CD1c-positive myeloid dendritic cell (primary cell): ENCODE data around the gene PCYT1A.
"Not testable (repeated sequence)": the region's sequence is repeated elsewhere in the genome, so short reads cannot be mapped to it uniquely, and the experiment has no call there.

Experiments used
- DNase-seq: peaks from one replicate; pipeline ENCODE4 v3.0.0-alpha.2; 2016; ENCODE audit errors: extremely low spot score

Gene PCYT1A

DNA sequence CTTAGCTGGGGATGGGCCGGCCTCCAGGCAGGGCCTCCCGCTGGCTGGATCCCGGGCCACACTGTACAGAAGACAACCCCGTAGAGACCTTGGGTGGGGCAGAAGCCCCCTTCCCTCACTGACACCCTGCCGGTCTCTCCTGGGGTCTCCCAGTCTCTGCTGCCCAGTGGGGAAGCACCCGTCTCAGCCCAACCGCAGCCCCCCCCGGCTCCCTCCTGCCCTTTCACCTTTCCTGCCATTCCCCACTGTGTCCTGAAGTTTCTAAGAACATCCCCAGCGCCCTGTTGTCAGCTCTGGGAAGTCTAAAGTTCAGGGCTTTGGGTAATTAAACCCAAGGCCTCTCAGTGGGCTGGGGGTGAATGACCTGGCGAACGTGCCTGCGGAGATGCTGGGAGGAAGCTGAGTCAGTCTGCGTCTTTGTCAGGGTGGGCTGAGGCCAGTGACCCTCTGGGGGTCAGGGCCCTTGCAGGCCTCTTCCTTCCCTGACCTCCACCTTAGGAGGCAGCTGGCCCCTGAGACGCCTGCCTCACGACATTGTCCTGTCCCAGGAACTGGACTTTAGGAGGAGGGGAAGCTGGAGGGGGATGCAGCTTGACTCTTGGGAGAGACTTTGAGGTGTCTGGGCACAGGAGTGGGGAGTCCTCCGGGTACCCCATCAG is 72.6 kb downstream of the PCYT1A start:
- DNase-seq = no peak

DNA sequence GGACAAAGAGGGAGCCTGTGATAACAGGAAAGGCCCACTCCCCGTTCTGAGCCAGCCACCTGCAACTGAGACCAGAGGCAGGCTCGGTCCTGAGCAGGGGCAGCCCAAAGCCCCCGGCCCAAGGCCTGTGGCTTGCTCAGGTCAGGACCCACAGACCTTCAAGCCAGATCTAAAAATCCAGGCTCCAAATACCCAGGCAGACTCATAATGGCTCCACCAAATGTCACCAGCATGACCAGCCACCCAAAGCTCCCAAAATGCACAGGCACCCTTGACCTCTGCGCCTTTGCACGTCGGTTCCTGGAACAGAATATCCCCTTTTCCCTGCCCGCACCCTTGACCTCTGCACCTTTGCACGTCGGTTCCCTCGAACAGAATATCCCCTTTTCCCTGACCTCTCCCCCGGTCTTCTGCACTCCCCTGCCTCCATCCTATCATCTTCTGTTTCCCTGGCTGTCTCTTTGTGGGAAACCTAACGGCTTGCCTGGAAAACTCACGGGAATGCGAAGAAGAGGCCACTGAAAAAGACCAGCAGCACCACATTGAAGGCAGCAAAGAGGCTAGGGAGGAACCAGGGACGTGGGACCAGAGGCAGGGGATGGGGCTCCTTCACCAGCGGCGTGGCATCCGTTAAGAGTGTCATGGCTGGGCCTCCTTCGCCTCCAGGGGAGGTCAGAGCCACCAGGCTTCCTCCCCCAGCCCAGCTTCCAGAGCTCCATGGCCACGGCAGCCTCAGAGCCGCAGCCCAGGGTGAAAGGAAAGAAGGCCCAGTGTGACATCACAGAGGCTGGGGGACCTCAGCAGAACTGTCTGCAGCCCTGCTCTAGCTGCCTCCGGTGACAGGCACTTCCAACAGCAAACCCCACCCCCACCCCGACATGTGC is 76.6 kb downstream of the PCYT1A start, which contains the start of gene ZDHHC19:
TSS of gene ZDHHC19 (minus strand) at position 728 of the 884 bp plus-strand sequence. CDS start at position 643, 85 bp downstream.
- DNase-seq = no peak

DNA sequence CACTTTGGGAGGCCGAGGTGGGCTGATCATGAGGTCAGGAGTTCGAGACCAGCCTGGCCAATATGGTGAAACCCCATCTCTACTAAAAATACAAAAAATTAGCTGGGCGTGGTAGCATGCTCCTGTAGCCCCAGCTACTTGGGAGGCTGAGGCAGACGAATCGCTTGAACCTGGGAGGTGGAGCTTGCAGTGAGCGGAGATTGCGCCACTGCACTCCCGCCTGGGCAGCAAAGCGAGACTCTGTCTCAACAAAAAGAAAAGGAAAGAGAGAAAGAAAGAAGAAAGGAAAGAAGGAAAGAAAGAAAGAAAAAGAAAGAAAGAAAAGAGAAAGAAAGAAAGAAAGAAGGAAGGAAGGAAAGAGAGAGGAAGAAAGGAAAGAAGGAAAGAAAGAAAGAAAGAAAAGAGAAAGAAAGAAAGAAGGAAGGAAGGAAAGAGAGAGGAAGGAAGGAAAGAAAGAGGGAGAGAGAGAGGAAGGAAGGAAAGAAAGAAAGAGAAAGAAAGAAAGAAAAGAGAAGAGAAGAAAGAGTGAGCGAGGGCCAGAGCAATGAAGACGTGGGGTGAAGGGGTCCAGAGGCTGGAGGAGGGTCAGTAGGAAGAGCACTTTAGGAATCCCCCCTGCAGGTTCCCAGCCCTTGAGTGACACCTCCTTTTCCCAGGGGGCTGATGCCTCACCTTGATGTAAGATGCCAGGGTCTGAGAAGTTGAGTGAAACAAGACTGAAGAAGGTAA is 77.4 kb downstream of the PCYT1A start:
- not testable (repeated sequence) for DNase-seq

DNA sequence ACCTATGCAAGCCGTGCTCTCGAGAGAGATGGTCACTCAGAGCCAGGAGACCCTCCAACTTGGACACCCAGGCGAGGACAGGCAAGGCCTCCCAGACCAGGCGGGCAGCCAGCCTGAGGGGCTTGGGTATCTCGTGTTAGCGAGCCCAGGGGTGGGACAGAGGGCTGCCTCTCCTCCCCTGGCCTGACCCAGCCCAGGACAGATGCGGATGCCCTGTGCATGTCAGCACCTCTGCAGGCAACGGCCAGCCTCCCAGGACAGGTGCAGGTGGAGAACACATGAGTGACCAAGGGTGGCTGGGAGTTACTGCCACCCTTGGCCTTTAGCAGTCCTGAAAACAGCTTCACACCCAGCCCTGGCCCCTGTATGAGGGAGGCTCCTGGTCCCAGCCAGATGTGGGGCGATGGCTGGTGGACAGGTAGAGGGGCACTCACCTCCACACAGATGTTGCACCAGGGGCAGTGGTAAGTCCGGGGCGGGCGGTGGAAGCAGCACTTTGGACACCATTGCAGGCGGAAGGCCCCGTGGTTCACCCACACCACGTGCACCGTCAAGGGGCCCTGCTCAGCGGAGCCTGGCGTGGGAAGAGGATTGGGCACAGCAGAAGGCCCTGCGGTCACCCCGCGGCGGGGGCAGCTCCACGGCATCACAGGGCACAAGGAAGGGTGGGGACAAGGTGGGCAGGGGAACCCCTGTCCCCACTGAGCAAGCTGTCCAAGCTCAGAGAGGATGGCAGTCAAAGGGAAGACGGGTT is 78.4 kb downstream of the PCYT1A start:
- no peak for DNase-seq

DNA sequence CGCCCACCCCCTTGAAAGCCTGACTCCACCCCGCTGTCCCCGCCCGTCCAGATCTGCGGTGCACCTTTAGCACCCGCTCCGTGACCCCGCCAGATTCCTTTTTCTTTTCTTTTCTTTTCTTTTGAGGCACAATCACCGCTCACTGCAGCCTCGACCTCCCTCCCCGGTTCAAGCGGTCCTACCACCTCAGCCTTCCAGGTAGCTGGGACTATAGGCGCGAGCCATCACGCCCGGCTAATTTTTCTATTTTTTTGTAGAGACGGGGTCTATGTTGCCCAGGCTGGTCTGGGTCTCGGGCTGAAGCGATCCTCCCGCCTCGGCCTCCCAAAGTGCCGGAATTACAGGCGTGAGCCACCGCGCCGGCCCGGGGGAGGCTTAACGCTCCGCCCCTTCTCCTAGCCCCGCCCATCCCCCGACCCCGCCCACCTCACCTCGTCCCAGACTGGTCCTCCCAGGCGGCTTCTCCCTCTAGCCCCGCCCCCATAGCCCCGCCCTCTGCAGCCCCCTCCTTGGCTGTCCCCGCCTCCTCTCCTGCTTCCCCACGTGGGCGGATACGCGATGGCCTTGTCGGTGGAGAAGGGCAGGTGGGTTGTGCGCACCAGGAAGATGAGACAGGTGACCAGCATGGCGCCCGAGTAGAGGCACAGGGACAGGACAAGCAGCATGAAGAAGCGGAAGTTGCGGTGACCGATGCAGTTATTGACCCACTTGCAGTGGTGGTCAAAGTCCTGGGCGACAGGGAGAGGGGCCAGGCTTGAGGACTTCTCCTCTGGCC is 79.5 kb downstream of the PCYT1A start:
- DNase-seq = peak; percentile 69

DNA sequence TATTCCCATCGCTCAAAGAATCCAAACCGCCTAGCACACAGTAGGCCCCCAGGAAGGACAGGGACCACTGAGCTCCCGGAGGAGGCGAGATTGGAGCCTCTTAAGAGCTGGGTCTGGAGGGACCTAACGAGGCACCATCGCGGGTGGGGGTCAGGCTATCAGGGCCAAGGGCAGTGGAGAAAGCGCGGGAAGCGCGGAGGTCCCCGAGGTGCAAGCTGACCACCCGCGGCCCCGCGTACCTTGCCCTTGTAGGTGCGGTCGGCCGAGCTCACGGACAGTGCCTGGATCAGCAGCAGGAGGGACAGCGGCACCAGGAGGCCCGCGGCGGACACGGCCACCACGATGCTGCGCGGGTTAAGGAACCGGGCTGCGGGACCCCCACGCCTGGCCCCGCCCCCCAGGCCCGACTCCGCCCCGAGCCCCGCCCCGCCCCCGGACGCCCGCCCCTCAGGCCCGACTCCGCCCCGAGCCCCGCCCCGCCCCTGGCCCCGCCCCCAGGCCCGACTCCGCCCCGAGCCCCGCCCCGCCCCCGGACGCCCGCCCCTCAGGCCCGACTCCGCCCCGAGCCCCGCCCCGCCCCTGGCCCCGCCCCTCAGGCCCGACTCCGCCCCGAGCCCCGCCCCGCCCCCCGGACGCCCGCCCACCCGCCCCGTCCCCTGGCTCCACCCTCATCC is 80.2 kb downstream of the PCYT1A start:
- peak; percentile 40 for DNase-seq

DNA sequence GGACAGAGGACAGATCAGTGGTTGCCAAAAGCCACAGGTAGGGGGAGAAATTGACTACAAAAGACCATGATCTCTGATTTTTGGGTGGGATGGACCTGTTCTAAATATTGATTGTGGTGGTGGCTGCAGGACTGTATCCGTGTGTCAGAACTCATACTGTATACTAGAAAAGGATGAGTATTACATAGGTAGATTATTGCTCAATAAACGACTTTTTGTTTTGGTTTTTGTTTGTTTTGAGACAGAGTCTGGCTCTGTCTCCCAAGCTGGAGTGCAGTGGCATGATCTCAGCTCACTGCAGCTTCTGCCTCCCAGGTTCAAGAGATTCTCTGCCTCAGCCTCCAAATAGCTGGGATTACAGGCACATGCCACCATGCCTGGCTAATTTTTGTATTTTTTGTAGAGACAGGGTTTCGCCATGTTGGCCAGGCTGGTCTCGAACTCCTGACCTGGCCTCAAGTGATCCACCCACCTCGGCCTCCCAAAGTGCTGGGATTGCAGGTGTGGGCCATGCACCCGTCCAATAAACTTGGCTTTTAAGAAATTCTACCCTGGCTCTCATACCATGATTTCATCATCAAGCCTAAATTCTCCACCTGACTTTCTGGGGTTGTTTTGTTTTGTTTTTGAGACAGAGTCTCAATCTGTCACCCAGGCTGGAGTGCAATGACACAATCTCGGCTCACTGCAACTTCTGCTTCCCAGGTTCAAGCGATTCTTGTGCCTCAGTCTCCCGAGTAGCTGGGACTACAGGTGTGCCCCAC is 81.9 kb downstream of the PCYT1A start:
- DNase-seq = not testable (repeated sequence)

DNA sequence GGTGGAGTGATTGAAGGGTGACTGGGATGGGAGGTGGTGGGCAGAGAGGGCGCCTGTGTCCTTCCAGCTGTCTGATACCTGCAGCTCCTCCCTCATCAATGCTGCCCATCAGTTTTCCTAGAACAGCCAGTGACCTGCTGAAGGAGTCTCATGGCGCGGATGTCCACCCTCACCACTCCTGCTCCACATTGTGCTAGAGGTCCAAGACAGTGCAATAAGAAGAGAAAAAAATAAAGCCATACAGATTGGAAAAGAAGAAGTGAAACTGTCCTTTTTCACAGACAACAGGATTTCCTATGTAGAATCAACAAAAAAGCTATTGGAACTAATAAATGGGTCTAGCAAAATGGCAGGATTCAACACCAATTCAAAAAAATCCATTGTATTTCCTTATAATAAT is 83.7 kb downstream of the PCYT1A start:
- DNase-seq = peak; percentile 61

DNA sequence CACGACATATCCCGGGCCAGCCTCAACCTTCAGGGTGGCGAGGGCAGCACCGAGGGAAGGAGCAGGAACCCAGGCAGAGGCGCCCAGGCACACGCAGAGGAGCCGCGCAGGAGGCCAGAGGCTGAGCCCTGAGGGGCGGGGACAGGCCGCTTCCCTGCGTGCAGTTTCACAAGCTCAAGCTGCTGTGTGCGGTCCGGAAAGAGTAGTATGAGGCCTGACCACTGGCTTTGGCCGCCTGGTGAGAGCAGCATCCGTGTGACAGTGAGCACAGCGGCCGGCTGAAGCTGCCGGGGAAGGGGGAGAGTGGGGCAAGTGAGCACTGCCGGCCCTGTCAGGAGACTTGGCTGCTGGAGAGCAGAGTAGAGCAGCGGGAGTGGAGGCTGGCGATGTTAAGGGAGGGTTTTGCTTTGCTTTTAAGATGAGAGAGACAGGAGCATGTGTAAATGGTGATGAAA is 85.0 kb downstream of the PCYT1A start:
- DNase-seq = peak; percentile 73

DNA sequence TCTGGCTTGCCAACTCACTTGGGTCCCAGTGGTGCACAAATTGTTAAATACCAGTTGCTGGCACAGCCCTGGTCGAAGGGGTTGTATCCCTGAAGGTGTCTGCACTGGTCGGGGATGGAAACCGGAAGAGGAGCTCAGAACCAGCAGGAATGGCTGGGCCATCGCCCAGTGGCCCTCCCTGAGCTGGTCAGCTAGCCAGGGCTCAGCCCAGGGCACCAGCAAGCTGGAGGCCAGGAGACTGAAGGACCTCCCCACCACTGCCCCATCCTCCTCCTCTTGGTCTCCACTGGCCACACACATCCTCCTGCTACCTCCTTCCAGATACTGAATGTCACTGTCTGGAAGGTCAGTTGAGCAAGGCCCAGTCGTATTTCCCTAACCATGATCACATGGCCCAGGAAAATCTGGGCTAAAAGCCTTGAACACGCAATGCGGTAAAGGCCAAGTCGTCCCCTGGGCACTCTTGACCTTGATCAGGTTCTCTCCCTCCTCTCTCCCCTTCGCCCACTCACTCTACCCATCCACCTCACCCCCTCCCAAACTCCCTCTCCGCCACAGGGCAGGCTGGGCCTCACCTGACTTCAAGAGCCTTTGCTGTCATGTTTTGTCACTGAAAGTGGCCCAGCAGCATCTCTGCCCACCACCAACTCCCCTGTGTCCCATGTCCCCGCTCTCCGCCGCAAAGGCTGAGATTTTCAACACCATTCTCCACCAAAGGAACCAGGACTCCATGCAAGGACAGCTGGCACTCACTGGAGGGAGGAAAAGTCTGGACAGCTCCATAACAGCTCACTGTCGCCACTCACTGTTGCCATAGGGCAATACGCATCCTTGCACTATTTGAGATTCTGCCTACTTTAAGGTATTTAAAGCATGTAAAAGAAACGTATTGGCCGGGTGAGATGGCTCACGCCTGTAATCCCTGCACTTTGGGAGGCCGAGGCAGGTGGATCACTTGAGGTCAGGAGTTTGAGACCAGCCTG is 88.5 kb downstream of the PCYT1A start:
- DNase-seq = no peak

DNA sequence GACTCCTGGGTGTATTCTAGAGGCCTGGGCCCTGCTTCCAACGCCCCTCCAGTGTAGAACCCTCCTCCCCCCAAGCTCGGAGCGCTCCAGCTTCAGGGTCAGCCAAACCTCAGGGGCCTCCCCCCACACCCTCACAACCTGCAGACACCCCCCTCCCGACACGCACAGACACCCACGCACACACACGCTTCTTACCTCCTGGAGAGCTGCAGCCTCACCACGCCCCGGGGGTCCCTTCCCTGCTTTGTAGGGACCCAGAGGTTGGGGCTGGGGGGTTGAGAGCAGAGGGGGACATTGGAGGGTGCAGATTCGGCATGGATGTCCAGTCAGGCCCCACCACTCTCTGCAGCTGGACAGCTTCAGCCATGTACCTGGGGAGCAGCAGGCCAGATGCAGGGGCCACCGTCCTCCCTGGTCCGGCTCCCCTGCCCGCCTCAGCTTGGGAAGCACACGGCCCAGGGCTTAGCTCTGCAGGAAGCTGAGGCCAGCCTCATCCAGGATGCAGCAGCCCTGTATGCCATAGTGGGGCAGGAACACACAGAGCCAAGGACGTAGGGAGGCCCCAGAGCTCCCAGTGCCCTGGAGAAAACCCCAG is 89.3 kb downstream of the PCYT1A start:
- no peak for DNase-seq

DNA sequence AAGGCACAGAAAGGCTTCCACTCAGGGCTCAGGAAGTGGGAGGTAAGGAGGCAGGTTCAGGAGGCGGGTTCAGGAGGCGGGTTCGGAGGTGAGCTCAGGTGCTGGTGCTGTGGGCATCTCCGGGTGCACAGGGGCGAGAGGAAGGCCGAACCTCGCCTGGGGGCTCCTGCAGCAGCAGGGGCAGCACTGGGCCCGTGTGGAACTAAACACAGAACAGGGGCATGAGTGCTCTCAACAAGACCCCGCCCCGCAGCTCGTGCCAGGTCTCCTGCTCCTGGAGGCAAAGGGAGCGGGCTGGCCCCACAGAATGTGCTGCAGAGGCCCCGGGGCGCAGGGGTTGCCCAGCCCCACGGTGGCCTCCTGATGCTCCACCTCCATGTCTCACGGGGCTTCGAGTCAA is 90.0 kb downstream of the PCYT1A start:
- DNase-seq = no peak

DNA sequence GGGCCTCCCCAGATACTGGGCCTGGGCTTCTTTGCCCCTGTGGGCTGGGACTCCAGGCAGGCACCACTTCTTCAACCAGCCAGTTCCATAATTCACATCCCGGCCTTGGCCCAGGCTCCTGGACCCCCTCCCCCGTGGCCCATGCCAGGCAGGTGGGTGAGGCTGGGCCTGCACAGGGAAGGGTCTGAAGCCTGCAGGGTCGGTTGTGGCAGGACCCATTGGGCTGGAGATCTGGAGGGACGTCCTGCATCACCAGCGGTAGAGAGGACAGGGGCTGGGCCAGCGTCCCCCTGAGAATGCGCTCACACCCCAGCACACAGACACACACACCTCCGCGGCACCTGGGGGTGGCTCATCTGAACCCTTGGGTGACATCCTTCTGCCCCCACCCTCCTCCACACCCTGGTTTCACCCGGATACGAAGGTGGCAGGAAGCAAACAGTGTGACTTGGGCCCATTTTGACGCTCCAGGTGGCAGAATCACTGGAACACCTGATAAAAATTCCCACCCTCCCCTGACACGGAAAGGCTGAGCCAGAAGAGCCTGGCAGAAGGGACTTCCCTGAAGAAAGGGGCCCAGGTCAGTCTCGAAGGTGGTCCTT is 91.8 kb downstream of the PCYT1A start:
- no peak for DNase-seq

DNA sequence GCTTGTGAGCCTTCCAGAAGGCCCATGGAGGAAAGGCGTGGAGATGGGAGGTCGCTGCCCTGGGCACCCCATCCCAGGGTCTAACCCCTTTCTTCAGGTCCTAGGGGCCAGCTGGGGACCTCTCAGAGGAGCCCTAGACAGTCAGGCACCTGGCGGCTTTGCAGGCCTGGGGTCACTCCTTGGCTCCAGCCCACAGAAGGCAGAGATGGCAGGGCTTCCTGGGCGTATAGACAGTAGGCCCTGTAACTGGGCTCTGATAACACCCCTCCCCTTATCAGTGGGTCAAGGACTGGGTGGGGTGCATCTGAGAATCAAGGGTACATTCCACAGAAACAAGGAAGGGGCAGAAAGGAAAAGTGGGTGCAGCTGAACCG is 93.0 kb downstream of the PCYT1A start:
- DNase-seq = no peak

DNA sequence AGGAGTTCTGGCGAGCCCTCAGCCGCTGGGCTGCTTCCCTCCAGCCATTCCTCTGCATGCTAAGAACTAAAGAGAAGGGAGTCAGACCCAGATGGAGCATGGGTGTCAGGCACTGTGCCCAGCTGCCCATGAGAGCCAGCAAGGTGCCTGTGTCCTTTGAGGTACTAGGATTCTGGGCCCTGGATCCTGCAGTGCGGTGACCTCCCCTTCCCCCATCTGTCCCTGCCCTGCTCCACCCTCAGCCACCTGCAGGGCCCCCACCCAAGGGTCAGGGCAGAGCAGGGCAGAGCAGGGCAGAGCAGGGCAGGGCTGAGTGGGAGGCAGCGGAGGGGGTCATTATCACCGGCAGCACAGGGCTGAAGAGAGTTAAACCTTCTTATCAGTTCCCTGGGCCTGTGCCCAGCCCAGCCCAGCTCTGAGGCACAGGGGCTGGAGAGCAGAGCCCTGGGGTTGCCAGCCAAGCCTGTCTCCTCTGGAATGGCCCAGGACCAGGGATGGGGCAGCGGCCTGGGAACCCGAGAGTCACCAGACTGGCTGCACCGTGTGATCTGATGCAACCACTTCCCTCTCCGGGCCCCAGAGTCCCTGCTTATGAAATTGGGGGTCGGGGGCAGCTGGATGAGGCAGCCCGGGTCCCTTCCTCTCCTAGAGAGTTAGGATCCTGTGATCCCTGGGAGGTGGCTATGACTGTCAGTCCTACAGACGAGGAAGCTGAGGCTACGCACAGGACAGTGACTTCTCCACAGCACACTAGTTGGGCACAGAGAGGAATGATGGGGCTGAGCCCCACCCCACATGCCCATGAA is 93.6 kb downstream of the PCYT1A start:
- peak; percentile 87 for DNase-seq

DNA sequence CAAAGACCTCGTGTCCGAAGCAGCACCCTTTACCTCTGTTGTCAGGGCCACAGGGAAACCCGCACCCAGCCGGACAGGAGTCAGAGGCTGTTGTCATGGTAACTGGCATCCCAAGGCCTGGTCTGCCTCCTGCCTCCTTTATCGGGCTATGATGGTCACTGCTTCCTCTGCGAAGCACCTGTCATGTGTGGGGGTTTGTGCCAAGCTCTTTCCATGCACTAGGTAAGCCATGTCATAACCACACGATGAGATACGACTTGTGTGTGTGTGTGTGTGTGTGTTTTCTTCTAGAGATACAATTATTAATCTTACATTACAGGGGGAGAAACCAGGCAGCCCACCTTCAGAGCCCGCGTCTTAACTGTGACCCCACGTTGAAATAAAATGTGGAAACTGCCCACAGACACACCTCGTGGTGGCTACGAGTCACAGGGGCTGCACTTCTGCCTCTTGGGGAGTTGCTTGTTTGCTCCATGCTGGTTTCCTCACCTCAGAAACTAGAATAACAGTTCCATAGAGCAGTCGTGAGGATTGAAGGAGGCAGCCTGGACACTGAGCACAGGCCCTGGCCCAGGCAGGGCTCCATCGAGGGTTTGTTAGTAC is 94.3 kb downstream of the PCYT1A start:
- DNase-seq = peak; percentile 57
